ENCODE data around the gene CATSPERE. TPM values are rescaled to one million over a fixed set of nuclear protein-coding genes. Genes with fewer than 3 reads are reported as not detected.
"Not testable (repeated sequence)": the region's sequence is repeated elsewhere in the genome, so short reads cannot be mapped to it uniquely, and the experiment has no call there.

The CATSPERE gene
- total RNA-seq, 4 donors from 2014 or later, result 0.98 to 3.1 (median 1.3) TPM

GRCh38 chr1:244557565-244557964 is 96.5 kb downstream of the CATSPERE start:
- Histone ChIP-seq H3K27ac (no peak overlapping the region), H3K4me1 (no peaks in the 10 kb centered on the region), H3K27me3 (no peaks in the 10 kb centered on the region), H3K36me3 (peaks cover 0 to 29% (median 0%) of the 10 kb centered on the region in 3 donors), H3K9me3 (peaks cover 0 to 44% (median 4%) of the 10 kb centered on the region in 4 donors), H3K4me3 (no peak overlapping the region)
- TF ChIP-seq CTCF (IDR thresholded peaks at IDR 0.05) (no peak), EP300 (IDR thresholded peaks at IDR 0.05) (no peak), POLR2A (IDR thresholded peaks at IDR 0.05) (no peak)
- DNase-seq (ENCODE audit: low spot score in 2 of 2), result no peak
- 38 to 94% methylated on average over 1 of the region's 1 CpG for WGBS, 2 donors

DNA sequence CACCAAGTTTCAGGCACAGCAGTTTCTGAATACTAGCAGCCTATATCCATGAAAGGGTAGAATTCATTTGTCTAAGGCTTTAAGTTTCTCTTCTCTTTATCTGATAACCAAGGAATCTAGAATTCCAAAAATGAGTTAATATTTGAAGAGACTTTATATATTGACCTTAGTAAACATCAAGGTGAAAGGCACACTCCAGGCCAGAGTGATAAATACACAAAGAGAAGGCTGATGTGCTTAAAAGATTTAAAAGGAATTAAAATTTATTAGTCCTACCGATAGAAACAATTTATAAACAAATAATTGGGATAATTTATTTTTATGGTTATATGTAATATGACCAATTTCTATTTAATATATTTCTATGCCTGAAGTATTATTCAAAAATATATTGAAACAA is 98.5 kb downstream of the CATSPERE start:
- Histone ChIP-seq H3K4me3 (no peak overlapping the region), H3K9me3 (peaks cover 0 to 57% (median 4%) of the 10 kb centered on the region in 4 donors), H3K27ac (no peak overlapping the region), H3K36me3 (peaks cover 0 to 33% (median 0%) of the 10 kb centered on the region in 3 donors), H3K4me1 (no peaks in the 10 kb centered on the region), H3K27me3 (no peaks in the 10 kb centered on the region)
- 96 to 97% methylated on average over 1 of the region's 1 CpG for WGBS, 2 donors
- DNase-seq (ENCODE audit: low spot score in 2 of 2), result no peak
- TF ChIP-seq EP300 (IDR thresholded peaks at IDR 0.05), result no peak
- TF ChIP-seq CTCF (IDR thresholded peaks at IDR 0.05), result no peak
- TF ChIP-seq POLR2A (IDR thresholded peaks at IDR 0.05), result no peak

DNA sequence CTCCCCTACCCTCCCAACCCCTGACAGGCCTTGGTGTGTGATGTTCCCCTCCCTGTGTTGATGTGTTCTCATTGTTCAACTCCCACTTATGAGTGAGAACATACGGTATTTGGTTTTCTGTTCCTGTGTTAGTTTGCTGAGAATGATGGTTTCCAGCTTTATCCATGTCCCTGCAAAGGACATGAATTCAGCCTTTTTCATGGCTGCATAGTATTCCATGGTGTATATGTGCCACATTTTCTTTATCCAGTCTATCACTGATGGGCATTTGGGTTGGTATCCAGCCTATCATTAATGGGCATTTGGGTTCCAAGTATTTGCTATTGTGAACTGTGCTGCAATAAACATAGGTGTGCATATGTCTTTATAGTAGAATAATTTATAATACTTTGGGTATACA is 101.8 kb downstream of the CATSPERE start:
- 94 to 95% methylated on average over 1 of the region's 1 CpG for WGBS, 2 donors
- not testable (repeated sequence) for H3K4me1 ChIP-seq; H3K4me3 ChIP-seq; DNase-seq (ENCODE audit: low spot score in 2 of 2); H3K27ac ChIP-seq; H3K27me3 ChIP-seq
- Histone ChIP-seq H3K36me3 (peaks cover 0 to 30% (median 0%) of the 10 kb centered on the region in 3 donors), H3K9me3 (peaks cover 0 to 31% (median 0%) of the 10 kb centered on the region in 4 donors)

GRCh38 chr1:244573768-244574167 is 112.7 kb downstream of the CATSPERE start:
- Histone ChIP-seq H3K27me3 (no peaks in the 10 kb centered on the region), H3K4me3 (no peak overlapping the region), H3K36me3 (peaks cover 0 to 27% (median 0%) of the 10 kb centered on the region in 3 donors), H3K27ac (no peak overlapping the region), H3K9me3 (peaks cover 0 to 56% (median 21%) of the 10 kb centered on the region in 4 donors), H3K4me1 (no peaks in the 10 kb centered on the region)
- 92 to 95% methylated on average over 2 of the region's 2 CpGs for WGBS, 2 donors
- no peak for DNase-seq (ENCODE audit: low spot score in 2 of 2)
- TF ChIP-seq POLR2A (IDR thresholded peaks at IDR 0.05) (no peak), CTCF (IDR thresholded peaks at IDR 0.05) (no peak), EP300 (IDR thresholded peaks at IDR 0.05) (no peak)

DNA sequence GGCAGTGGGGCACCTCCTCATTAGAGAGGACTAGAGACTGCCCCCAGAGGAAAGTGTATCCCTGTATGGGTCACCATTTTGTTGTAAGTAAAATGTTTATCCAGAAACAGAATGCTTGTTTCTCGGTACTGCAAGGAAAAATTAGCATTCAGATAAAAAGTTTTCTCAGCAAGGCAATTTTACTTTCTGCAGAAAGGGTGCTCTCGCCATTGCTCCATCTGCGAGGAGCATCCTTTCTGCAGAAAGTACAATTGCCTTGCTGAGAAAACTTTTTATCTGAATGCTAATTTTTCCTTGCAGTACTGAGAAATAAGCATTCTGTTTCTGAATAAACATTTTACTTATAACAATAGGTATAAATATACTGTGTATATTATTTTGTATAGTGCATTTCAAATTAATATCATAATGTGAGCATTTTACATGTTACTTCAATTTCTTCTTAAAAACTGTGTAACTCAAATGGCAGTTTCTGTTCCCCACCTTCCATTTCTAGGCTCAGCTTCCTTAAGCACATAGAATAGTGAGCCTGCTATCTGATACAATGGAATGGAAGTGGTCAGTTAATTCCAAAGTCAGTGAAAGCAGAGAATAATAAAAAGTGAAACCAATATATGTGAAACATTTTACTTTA is 115.3 kb downstream of the CATSPERE start:
- peaks cover 0 to 56% (median 21%) of the 10 kb centered on the region in 4 donors for H3K9me3 ChIP-seq
- no peaks in the 10 kb centered on the region for H3K4me1 ChIP-seq
- H3K4me3 ChIP-seq, result no peak overlapping the region
- no peak overlapping the region for H3K27ac ChIP-seq
- DNase-seq (ENCODE audit: low spot score in 2 of 2), result no peak
- no peak for TF ChIP-seq CTCF (IDR thresholded peaks at IDR 0.05)
- no peaks in the 10 kb centered on the region for H3K27me3 ChIP-seq
- WGBS, 2 donors, result 95 to 97% methylated on average over 3 of the region's 3 CpGs
- peaks cover 0 to 27% (median 0%) of the 10 kb centered on the region in 3 donors for H3K36me3 ChIP-seq

DNA sequence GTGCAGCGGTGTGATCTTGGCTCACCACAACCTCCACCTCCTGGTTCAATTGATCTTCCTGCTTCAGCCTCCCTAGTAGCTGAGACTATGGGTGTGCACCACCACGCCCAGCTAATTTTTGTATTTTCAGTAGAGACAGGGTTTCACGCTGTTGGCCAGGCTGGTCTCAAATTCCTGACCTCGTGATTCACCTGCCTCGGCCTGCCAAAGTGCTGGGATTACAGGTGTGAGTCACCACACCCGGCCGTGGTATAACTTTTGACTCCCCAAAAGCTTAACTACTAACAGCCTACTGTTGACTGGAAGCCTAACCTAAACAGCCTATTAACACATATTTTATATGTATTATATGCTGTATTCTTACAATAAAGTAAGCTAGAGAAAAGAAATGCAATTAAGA is 117.1 kb downstream of the CATSPERE start:
- H3K9me3 ChIP-seq, result peaks cover 0 to 50% (median 21%) of the 10 kb centered on the region in 4 donors
- peaks cover 0 to 17% (median 0%) of the 10 kb centered on the region in 3 donors for H3K36me3 ChIP-seq
- not testable (repeated sequence) for H3K27ac ChIP-seq; H3K27me3 ChIP-seq; H3K4me3 ChIP-seq; DNase-seq (ENCODE audit: low spot score in 2 of 2); H3K4me1 ChIP-seq
- 93% methylated on average over 7 of the region's 7 CpGs for WGBS, 2 donors
